HepG2 (cell line): ENCODE results near the gene NOTCH4. TPM values are rescaled to one million over a fixed set of nuclear protein-coding genes. Genes with fewer than 3 reads are reported as not detected.

Experiments
- BHLHE40 ChIP-seq: IDR thresholded peaks from 2 replicates; pipeline ENCODE4 v1.6.1; 2011; ENCODE audit warnings: low read length, improper control_type of control experiment
- CSRNP1 ChIP-seq: sonication (generic); formaldehyde crosslinking; IDR thresholded peaks from 2 replicates; pipeline ENCODE4 v1.8.1; 2023; ENCODE audit warnings: mild to moderate bottlenecking, missing genetic modification reagents
- ESRRA ChIP-seq: sonication (generic); formaldehyde crosslinking; IDR thresholded peaks from 2 replicates; pipeline ENCODE4 v1.5.1; 2020; ENCODE audit warnings: mild to moderate bottlenecking, low read depth, missing genetic modification reagents
- HNF1A ChIP-seq, 2 experiments: sonication (generic) in 1 of 2; formaldehyde crosslinking in 1 of 2; IDR thresholded peaks; 2 replicates each; pipeline versions ENCODE4 v1.4.0 to v1.6.1; 2016 to 2020; ENCODE audit warnings: borderline replicate concordance in 1 of 2, low read depth in 1 of 2, mild to moderate bottlenecking in 1 of 2, missing genetic modification reagents in 1 of 2
- SOX5 ChIP-seq: IDR thresholded peaks from 2 replicates; pipeline ENCODE4 v1.6.1; 2016; ENCODE audit warnings: borderline replicate concordance
- ZBTB49 ChIP-seq: sonication (generic); formaldehyde crosslinking; IDR thresholded peaks from 2 replicates; pipeline ENCODE4 v1.4.0; 2020; ENCODE audit warnings: missing genetic modification reagents, borderline replicate concordance
- ZFP37 ChIP-seq: sonication (generic); formaldehyde crosslinking; IDR thresholded peaks from 2 replicates; pipeline ENCODE4 v1.4.0; 2020; ENCODE audit warnings: missing genetic modification reagents, borderline replicate concordance
- ZNF33B ChIP-seq: sonication (generic); formaldehyde crosslinking; IDR thresholded peaks from 2 replicates; pipeline ENCODE4 v1.5.1; 2020; ENCODE audit warnings: mild to moderate bottlenecking, missing genetic modification reagents
- ZNF383 ChIP-seq: sonication (generic); formaldehyde crosslinking; IDR thresholded peaks from 2 replicates; pipeline ENCODE4 v1.4.0; 2020; ENCODE audit warnings: missing genetic modification reagents, mild to moderate bottlenecking, borderline replicate concordance
- ZNF7 ChIP-seq: IDR thresholded peaks from 2 replicates; pipeline ENCODE4 v1.6.1; 2016; ENCODE audit warnings: missing biosample characterization, missing genetic modification reagents
- ZNF766 ChIP-seq: sonication (generic); formaldehyde crosslinking; IDR thresholded peaks from 2 replicates; pipeline ENCODE4 v1.5.0; 2020; ENCODE audit warnings: missing genetic modification reagents, borderline replicate concordance
- polyA plus RNA-seq, 8 experiments: library from polyadenylated mRNA; depleted of rRNA in 3 of 8; stranded (reverse) in 7 of 8; unstranded in 1 of 8; fragments of >200 nt; fragmentation: Illumina TruSeq in 4 of 8; extraction: Trizol in 4 of 8; gene quantifications; 2 replicates each; pipeline versions ENCODE4 v1.2.1 to v1.2.3, GENCODE V29; 2011 to 2016; ENCODE audit warnings: low read depth in 4 of 8, missing spikeins in 1 of 8, mixed read lengths in 1 of 8; ENCODE audit not compliant: insufficient read depth in 1 of 8
- total RNA-seq, 5 experiments: library from RNA; depleted of rRNA; stranded (reverse); fragments of >200 nt; fragmentation: Illumina TruSeq; extraction: Trizol; gene quantifications; 2 replicates each; pipeline ENCODE4 v1.2.3, GENCODE V29; 2016; ENCODE audit warnings: low read depth in 1 of 5
- TF ChIP-seq, protein P1 (sequence below): sonication (generic); formaldehyde crosslinking; IDR thresholded peaks from 2 replicates; pipeline ENCODE4 v1.4.0; 2020; ENCODE audit warnings: low read depth, missing genetic modification reagents
- TF ChIP-seq, protein P2 (sequence below): sonication (generic); formaldehyde crosslinking; conservative IDR thresholded peaks from 2 replicates; pipeline ENCODE4 v1.4.0; 2020; ENCODE audit warnings: missing genetic modification reagents

NOTCH4 gene
- total and polyA plus RNA-seq, 2 of the 13 experiments (the other 11 are each of a cell fraction or from before 2014, with no cell fraction given): 0.51 to 0.83 TPM

GRCh38 chr6:32177788-32178546 is 45.9 kb downstream of the NOTCH4 start, which contains the start of gene RNF5 (continued):
- no peak for TF ChIP-seq CSRNP1 (CRISPR knock-in tag)
- TF ChIP-seq ZBTB49: no peak
- peak; percentile 22; the same call in 1 of the 2 replicates for TF ChIP-seq ZNF33B (CRISPR knock-in tag)
- TF ChIP-seq ZNF383 (CRISPR knock-in tag): no peak
- TF ChIP-seq BHLHE40: peak; percentile 24
- TF ChIP-seq, protein P1, sequence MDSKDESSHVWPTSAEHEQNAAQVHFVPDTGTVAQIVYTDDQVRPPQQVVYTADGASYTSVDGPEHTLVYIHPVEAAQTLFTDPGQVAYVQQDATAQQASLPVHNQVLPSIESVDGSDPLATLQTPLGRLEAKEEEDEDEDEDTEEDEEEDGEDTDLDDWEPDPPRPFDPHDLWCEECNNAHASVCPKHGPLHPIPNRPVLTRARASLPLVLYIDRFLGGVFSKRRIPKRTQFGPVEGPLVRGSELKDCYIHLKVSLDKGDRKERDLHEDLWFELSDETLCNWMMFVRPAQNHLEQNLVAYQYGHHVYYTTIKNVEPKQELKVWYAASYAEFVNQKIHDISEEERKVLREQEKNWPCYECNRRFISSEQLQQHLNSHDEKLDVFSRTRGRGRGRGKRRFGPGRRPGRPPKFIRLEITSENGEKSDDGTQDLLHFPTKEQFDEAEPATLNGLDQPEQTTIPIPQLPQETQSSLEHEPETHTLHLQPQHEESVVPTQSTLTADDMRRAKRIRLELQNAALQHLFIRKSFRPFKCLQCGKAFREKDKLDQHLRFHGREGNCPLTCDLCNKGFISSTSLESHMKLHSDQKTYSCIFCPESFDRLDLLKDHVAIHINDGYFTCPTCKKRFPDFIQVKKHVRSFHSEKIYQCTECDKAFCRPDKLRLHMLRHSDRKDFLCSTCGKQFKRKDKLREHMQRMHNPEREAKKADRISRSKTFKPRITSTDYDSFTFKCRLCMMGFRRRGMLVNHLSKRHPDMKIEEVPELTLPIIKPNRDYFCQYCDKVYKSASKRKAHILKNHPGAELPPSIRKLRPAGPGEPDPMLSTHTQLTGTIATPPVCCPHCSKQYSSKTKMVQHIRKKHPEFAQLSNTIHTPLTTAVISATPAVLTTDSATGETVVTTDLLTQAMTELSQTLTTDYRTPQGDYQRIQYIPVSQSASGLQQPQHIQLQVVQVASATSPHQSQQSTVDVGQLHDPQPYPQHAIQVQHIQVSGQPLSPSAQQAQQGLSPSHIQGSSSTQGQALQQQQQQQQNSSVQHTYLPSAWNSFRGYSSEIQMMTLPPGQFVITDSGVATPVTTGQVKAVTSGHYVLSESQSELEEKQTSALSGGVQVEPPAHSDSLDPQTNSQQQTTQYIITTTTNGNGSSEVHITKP (CRISPR knock-in tag): no peak; the same call in 1 of the 2 replicates
- TF ChIP-seq HNF1A (IDR thresholded peaks at IDR 0.05; ENCODE audit: low read depth): no peak
- TF ChIP-seq HNF1A (CRISPR knock-in tag; IDR thresholded peaks at IDR 0.05; ENCODE audit: borderline replicate concordance): no peak
- 0 out of 2 replicates have a peak, but pooled peaks have one; percentile 80 for TF ChIP-seq ZNF766 (CRISPR knock-in tag)
- TF ChIP-seq ZNF7 (CRISPR knock-in tag): no peak
- TF ChIP-seq, protein P2, sequence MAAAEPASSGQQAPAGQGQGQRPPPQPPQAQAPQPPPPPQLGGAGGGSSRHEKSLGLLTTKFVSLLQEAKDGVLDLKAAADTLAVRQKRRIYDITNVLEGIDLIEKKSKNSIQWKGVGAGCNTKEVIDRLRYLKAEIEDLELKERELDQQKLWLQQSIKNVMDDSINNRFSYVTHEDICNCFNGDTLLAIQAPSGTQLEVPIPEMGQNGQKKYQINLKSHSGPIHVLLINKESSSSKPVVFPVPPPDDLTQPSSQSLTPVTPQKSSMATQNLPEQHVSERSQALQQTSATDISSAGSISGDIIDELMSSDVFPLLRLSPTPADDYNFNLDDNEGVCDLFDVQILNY: no peak
- TF ChIP-seq ZFP37 (CRISPR knock-in tag): 0 out of 2 replicates have a peak, but pooled peaks have one; percentile 63
- TF ChIP-seq SOX5 (CRISPR knock-in tag): peak; percentile 65; the same call in 1 of the 2 replicates
- peak; percentile 25; the same call in 1 of the 2 replicates for TF ChIP-seq ESRRA
